DLD1 (cell line): ENCODE results near the gene IQGAP2.

ENCODE experiments used
- in situ Hi-C: cut with HindIII; loops from 2 replicates; pipeline ENCODE4 v1.10.0; 2017; ENCODE audit warnings: low sequenced_read_pairs

The IQGAP2 gene

DNA sequence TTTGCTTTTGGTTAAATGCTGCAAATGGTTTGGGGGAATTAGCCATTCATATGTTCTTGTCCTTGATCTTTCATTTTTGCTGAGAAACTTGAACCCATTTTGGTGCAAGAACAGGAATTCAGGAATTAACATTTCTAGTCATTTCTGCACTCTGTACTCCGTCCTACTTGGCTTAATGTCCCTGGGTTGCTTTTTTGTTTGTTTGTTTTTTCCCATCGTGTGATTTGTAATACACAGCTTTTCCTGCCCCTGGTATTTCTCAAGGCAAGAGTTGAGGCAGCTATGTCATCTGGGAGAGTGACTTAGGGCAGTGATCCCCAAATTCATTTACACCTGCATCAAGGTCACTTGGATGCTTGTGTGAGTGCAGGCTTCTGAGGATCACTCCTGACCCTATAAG is 71.3 kb downstream of the IQGAP2 start:
- in situ Hi-C loops, result no loop called here

DNA sequence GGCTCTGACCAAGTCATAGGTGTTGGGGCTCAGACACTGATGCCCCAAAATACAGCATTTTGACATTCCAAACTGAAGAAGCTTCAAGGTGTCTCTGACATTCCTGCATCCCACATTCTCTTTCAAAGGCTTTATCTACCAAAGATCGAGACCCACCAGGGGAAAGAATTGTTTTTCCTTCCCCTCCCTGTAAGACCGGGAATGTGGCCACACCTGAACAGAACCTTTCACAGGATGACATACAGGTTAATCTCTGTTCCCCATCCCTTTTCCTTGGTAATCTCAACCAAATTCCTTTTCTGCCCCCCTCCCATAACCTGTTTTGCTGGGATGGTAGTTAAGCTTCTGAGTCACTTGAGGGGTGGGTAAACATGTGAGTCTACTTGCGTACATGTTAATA is 72.3 kb downstream of the IQGAP2 start:
- in situ Hi-C loops, result no loop called here

GRCh38 chr5:76475936-76476335 is 72.9 kb downstream of the IQGAP2 start:
- in situ Hi-C loops, result no loop called here

GRCh38 chr5:76476474-76477038 is 73.5 kb downstream of the IQGAP2 start:
- in situ Hi-C loops, result no loop called here

DNA sequence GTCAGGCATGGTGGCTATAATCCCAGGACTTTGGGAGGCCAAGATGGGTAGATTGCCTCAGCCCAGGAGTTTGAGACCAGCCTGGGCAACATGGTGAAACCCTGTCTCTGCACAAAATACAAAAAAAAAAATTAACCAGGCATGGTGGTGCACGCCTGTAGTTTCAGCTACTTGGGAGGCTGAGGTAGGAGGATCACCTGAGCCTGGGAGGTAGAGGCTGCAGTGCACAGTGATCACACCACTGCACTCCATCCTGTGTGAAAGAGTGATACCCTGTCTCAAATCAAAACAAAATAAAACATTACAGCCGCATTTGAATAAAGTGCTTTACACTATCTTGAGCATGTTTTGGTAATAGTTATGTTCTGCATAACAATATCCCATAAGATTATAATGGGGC is 74.0 kb downstream of the IQGAP2 start:
- in situ Hi-C loops, result no loop called here

DNA sequence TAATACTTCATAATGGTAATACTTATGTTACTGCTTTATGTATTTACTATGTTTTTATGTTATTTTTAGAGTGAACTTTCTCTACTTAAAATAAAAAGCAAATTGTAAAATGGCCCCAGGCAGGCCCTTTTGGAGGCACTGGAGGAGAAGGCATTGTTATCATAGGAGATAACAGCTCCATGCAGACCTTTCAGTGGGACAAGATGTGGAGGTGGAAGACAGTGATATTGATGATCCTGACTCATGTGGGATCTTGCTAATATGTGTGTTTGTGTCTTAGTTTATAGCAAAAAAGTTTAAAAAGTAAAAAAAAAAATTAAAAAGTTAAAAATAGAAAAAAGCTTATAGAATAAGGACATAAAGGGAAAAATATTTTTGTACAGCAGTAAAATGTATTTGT is 74.5 kb downstream of the IQGAP2 start:
- in situ Hi-C loops, result no loop called here

- in situ Hi-C loops, result no loop called here
Observed at GRCh38 chr5:76479281-76479680, 76.2 kb downstream of the IQGAP2 start.

DNA sequence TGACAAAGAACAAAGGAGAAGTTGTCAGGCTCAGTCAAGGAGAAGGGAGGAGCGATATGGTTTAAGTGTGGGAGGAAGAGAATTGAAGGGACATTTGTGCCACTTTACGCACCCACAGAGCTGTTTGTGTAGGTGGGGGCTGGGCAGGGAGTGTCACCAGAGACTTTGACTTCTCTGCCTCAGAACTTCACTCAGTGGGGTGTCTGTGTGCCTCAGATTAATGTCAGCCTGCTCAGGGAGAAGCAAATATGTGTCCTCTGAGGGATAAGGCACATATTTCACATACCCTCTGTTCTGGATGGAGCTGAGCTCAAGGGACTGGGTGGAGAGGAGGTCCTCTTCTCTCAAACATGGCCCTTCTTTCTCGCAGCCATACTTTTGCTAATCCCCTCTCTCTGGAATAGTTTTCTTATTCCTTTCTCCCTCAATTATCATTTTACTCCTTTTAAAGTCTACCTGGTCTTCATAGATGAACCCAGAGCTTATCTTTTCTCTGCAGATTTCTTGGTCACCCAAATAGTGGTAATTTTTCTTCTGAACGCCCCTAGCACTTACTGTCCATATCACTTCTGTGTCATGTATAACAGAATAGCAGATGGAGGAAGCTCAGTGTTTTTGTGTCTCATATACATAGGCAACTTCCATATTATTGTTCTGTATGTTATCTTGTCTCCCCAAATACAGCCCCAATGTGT is 77.0 kb downstream of the IQGAP2 start:
- in situ Hi-C loops, result no loop called here

DNA sequence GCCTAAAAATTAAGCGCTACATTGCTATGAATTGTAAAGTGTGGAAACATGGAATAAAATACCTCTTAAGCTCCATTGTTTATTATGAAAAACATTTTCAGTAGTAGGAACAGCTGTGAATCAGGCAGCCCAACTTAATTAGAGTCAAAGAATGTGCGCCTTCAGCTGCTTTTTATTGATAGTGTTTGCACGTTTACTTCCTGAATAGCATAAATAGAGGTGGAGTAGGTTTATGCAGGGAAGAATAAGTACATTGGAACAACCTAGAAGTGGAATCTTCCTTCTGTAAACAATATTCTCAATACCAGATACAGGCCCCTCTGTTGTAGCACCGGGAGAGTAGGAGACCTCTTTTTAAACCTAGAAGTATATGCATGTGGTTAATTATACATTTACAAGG is 79.9 kb downstream of the IQGAP2 start:
- in situ Hi-C loops, result no loop called here

DNA sequence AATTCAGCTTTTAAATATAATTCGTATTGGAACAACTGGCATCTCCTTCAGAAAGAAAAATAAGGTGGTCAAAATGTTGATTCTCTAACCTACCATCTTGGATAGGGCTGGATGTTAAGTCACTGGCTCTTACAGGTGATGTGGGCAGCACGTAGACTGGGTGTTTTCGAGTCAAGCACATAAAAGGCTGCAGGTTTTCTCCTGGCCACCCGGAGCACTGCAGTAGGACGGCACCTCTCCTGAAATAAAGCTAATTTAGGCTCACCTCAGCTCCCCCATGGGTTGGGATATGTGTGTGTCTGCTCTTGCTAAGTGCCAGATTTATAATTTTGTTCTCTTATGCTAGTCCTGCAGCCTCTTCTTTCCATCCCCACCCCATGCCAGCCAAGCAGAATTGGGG is 80.3 kb downstream of the IQGAP2 start:
- in situ Hi-C loops, result no loop called here

DNA sequence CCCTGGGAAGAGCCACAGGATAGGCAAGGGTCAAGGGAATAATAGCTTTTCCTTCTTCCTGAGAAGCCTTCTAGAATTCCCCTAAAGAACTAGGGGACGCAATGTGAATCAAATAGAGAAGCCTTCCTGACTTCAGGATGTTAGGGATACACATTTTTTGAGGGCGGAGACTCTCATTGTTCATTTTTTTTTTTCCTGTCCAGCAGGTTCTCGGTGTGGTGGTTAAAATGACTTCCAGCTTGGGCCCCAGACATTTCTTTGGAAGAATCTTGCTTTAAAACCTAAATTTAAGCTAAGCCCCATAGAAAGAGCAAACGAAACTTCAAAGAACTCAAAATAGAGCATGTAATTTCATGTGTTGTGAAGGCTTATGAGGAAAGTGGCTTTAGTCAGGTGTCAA is 80.8 kb downstream of the IQGAP2 start:
- in situ Hi-C loops, result no loop called here

GRCh38 chr5:76485511-76485910 is 82.4 kb downstream of the IQGAP2 start:
- in situ Hi-C loops, result no loop called here

GRCh38 chr5:76487386-76487785 is 84.3 kb downstream of the IQGAP2 start:
- in situ Hi-C loops, result no loop called here

GRCh38 chr5:76487821-76488220 is 84.7 kb downstream of the IQGAP2 start:
- in situ Hi-C loops, result no loop called here

GRCh38 chr5:76488969-76489368 is 85.9 kb downstream of the IQGAP2 start:
- in situ Hi-C loops, result no loop called here

GRCh38 chr5:76489877-76490688 is 87.0 kb downstream of the IQGAP2 start:
- in situ Hi-C loops, result no loop called here

GRCh38 chr5:76490960-76491359 is 87.9 kb downstream of the IQGAP2 start:
- in situ Hi-C loops, result no loop called here

GRCh38 chr5:76492819-76493189 is 89.7 kb downstream of the IQGAP2 start:
- in situ Hi-C loops, result no loop called here

- in situ Hi-C loops, result no loop called here
Observed at GRCh38 chr5:76493190-76493837, 90.2 kb downstream of the IQGAP2 start.

DNA sequence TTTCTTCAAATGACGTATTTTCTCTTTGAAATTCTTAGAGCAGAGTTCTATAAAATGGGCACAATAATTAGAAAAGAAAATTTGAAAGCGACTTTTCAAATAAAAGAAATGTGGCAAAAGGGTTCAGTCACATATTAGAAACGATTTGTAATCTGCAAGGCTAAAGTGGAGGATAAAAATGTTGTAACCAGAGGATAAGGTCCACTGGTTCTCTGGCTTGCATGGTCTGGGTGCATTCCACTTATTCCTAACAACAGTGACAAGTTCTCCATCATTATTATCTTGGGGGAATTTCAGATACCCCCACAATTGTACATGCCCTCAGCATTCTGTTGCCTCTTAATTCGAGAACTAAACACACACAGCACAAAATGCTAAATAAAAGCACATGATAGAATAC is 91.1 kb downstream of the IQGAP2 start:
- in situ Hi-C loops, result no loop called here

- in situ Hi-C loops, result no loop called here
Observed at GRCh38 chr5:76495870-76496269, 92.8 kb downstream of the IQGAP2 start.

GRCh38 chr5:76497065-76497460 is 94.0 kb downstream of the IQGAP2 start:
- in situ Hi-C loops, result no loop called here
